Transverse colon (tissue), 4 donors: ENCODE measurements around the gene GPRIN3. TPM values are rescaled to one million over a fixed set of nuclear protein-coding genes. Genes with fewer than 3 reads are reported as not detected.

Experiments used
- DNase-seq: peaks from one replicate; pipeline ENCODE4 v3.0.0-alpha.2; 2019
- H3K27ac ChIP-seq, 4 donors: fragments of 200-600 bp; sonication (generic); 2 replicates each; pipeline ENCODE4 v1.5.1; 2016 to 2018; ENCODE audit warnings: inconsistent platforms in 4 of 4
- H3K27me3 ChIP-seq: fragments of 200-600 bp; sonication (generic); 2 replicates; pipeline ENCODE4 v1.5.1; 2017; ENCODE audit warnings: inconsistent platforms
- H3K36me3 ChIP-seq, 4 donors: fragments of 200-600 bp; sonication (generic); 2 replicates each; pipeline ENCODE4 v1.5.1; 2017 to 2019; ENCODE audit warnings: inconsistent platforms in 4 of 4
- H3K4me1 ChIP-seq, 4 donors: fragments of 200-600 bp; sonication (generic); 2 replicates each; pipeline ENCODE4 v1.5.1; 2017 to 2020; ENCODE audit warnings: inconsistent platforms in 4 of 4
- H3K4me3 ChIP-seq, 4 donors: fragments of 200-600 bp; sonication (generic); 1 replicate in 1 of 4; 2 replicates in 3 of 4; pipeline versions ENCODE4 v1.5.1 to v1.6.1; 2017 to 2019; ENCODE audit warnings: inconsistent platforms in 4 of 4
- H3K9me3 ChIP-seq, 2 donors: fragments of 200-600 bp; sonication (generic); 2 replicates each; pipeline ENCODE4 v1.5.1; 2017 to 2019; ENCODE audit warnings: inconsistent platforms in 2 of 2
- EP300 ChIP-seq: sonication (generic); formaldehyde crosslinking; IDR thresholded peaks from one replicate; pipeline ENCODE4 v1.6.1; 2017; ENCODE audit warnings: antibody characterized with exemption, low read depth
- POLR2A ChIP-seq: fragments of 450-650 bp; IDR thresholded peaks from one replicate; pipeline ENCODE4 v1.6.1; 2016; ENCODE audit warnings: antibody characterized with exemption, mild to moderate bottlenecking, moderate library complexity
- POLR2AphosphoS5 ChIP-seq, 3 donors: sonication (generic); formaldehyde crosslinking; IDR thresholded peaks; one replicate each; pipeline ENCODE4 v1.6.1; 2016; ENCODE audit warnings: antibody characterized with exemption in 3 of 3
- WGBS, 2 donors: methylation state at CpG; one replicate each; pipeline ENCODE4 v1.1.5; 2018; ENCODE audit warnings: low coverage in 1 of 2; 5-methylcytosine and 5-hydroxymethylcytosine counted together
- in situ Hi-C, 4 donors: fragments of 200-750 bp; cut with MboI; loops; one replicate each; pipeline versions ENCODE4 v1.15.0 to v1.15.1; 2017; ENCODE audit warnings: low sequenced_read_pairs in 3 of 4, low pct_ligation_motif_present in 1 of 4, low pct_unique_long_range_greater_than_20kb in 1 of 4
- intact Hi-C: fragments of 100-400 bp; cut with DNase I; formaldehyde crosslinking; loops from one replicate; pipeline ENCODE4 v1.15.1; 2023; ENCODE audit warnings: low total_unique reads
- total RNA-seq, 4 donors: library from RNA; depleted of rRNA; stranded (reverse); fragments of >200 nt; gene quantifications; one replicate each; pipeline ENCODE4 v1.1.0, GENCODE V29; 2016
- TF ChIP-seq, protein P1 (sequence below), 5 experiments: fragments of 200-600 bp in 3 of 5; fragments of 450-650 bp in 2 of 5; sonication (generic) in 3 of 5; IDR thresholded peaks; 1 replicate in 2 of 5; 2 replicates in 3 of 5; pipeline ENCODE4 v1.5.1; 2016 to 2017; ENCODE audit warnings: antibody characterized with exemption in 5 of 5, inconsistent platforms in 3 of 5, mild to moderate bottlenecking in 2 of 5, moderate library complexity in 1 of 5

GPRIN3 gene
- total RNA-seq, 4 donors from 2014 or later, result 10.1 to 21.4 (median 12.8) TPM

DNA sequence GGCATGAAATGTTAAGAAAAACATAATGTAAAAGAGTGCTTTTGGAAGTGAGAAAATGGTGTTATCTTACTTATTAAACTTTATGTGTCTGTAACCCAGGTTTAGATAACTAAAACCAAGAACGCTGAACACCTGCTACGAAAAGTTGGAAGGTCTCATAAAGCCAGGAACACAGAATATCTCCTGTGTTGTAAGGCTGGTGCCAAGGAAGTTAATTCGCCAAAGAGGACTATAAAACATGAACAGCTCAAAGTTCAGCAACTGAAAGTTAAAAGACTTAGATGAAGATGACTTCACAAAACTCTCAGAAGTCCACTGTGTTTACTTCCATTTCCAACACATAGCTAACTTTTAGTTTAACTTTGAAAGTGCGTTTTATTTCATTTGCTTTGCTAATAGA lies 54.3 kb downstream of the GPRIN3 start:
- Histone ChIP-seq H3K36me3 (no peaks in the 10 kb centered on the region), H3K4me1 (peaks cover 7 to 57% (median 14%) of the 10 kb centered on the region in 4 donors), H3K27me3 (no peaks in the 10 kb centered on the region), H3K4me3 (no peak overlapping the region), H3K9me3 (no peaks in the 10 kb centered on the region), H3K27ac (peak overlapping the region; percentile 81 to 83 (median 82))
- TF ChIP-seq EP300 (peak; percentile 13), POLR2AphosphoS5 (IDR thresholded peaks at IDR 0.05) (peak in 2 of 3 donors; percentile 49 to 59), POLR2A (peak; percentile 13)
- TF ChIP-seq, protein P1, sequence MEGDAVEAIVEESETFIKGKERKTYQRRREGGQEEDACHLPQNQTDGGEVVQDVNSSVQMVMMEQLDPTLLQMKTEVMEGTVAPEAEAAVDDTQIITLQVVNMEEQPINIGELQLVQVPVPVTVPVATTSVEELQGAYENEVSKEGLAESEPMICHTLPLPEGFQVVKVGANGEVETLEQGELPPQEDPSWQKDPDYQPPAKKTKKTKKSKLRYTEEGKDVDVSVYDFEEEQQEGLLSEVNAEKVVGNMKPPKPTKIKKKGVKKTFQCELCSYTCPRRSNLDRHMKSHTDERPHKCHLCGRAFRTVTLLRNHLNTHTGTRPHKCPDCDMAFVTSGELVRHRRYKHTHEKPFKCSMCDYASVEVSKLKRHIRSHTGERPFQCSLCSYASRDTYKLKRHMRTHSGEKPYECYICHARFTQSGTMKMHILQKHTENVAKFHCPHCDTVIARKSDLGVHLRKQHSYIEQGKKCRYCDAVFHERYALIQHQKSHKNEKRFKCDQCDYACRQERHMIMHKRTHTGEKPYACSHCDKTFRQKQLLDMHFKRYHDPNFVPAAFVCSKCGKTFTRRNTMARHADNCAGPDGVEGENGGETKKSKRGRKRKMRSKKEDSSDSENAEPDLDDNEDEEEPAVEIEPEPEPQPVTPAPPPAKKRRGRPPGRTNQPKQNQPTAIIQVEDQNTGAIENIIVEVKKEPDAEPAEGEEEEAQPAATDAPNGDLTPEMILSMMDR (IDR thresholded peaks at IDR 0.05), result no peak
- intact Hi-C loops, result no loop called here
- in situ Hi-C loops, result no loop called here
- 38 to 58% methylated on average over 4 of the region's 4 CpGs for WGBS, 2 donors
- no peak for DNase-seq

DNA sequence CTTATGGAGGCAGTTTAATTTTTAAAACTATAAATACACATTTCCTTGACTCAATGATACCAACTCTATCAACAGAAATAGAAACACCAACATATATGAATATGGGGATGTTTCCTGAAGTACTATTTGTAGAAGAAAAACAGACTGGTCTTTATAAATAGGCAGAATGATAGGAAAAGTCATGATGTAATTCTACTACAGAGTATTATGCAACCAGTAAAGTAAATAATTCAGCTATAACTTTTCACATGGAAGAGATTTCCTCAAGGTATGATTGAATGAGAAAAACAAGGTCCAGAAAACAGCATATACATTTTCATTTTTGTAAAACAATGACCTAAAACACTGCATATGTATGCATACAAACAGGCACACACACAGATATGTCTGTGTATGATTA lies 56.2 kb downstream of the GPRIN3 start:
- Histone ChIP-seq H3K9me3 (no peaks in the 10 kb centered on the region), H3K4me3 (no peak overlapping the region), H3K36me3 (no peaks in the 10 kb centered on the region), H3K27ac (peak overlapping the region; percentile 81 to 83 (median 82)), H3K27me3 (no peaks in the 10 kb centered on the region), H3K4me1 (peaks cover under 1 to 51% (median 14%) of the 10 kb centered on the region in 4 donors)
- TF ChIP-seq, protein P1 (IDR thresholded peaks at IDR 0.05), result no peak
- TF ChIP-seq EP300 (no peak), POLR2A (no peak), POLR2AphosphoS5 (IDR thresholded peaks at IDR 0.05) (no peak)
- intact Hi-C loops (no loop called here), in situ Hi-C loops (no loop called here)
- no peak for DNase-seq

DNA sequence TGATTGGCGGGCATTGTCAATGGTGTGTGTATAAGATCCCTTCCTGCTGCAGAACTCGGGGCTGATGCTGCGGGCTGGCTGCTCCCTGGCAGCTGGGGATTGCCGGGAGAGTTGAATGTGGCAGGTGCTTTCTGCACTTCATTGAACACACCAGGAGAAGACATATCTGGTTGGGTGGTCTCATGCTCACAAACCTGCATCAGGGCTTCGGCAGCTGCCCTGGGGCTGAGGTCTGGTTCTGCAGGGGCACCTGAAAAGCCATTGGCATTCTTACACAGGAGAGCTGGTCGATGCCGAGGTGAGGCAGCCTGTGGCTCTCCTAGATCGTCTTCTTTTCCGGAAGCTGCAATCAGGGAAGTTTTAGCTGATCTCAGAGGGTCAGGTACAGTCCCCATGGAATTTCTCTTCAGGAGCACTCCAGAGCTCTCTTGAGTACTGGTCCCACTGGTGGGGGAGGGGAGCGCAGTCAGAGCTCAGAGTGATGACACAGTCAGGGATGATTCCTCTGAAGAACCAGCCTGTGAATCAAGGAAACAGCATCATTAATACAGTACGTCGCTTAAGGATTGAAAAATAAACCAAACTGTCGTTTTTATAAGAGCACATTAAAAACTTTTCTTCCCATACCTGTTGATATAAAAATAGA lies 57.8 kb downstream of the GPRIN3 start:
- H3K9me3 ChIP-seq, result no peaks in the 10 kb centered on the region
- TF ChIP-seq, protein P1 (IDR thresholded peaks at IDR 0.05), result no peak
- TF ChIP-seq POLR2AphosphoS5 (IDR thresholded peaks at IDR 0.05) (no peak), EP300 (no peak), POLR2A (no peak)
- peaks cover 0 to 42% (median 14%) of the 10 kb centered on the region in 4 donors for H3K4me1 ChIP-seq
- no peak for DNase-seq
- H3K36me3 ChIP-seq, result no peaks in the 10 kb centered on the region
- in situ Hi-C loops (loop anchor here in 3 of 4 donors (25.0 kb wide), 1 partner anchor 662 kb away; no protein-coding TSS in a partner anchor), intact Hi-C loops (no loop called here)
- no peak overlapping the region for H3K27ac ChIP-seq
- WGBS, 2 donors, result 93 to 94% methylated on average over 7 to 12 of the region's 13 CpGs
- no peak overlapping the region for H3K4me3 ChIP-seq
- no peaks in the 10 kb centered on the region for H3K27me3 ChIP-seq

DNA sequence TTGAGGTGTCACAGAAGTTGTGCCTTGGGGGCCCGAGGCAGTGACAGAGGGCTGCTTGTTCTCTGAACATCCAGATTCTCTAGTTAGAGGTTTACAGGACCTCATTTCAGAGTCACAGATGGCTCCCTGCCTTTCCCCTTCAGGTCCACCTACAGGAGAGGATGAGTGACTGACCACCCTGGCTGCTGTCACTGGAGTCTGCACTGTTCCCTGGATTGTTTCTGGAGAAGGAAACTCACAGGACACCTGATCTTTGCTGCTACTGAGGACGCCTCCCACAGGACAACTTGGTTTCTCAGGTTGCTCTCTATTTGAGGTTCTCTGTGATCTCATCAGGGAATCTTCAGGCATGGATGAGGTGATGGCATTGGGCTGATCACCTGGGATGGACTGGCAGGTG lies 58.3 kb downstream of the GPRIN3 start:
- Histone ChIP-seq H3K4me1 (peaks cover 0 to 37% (median 14%) of the 10 kb centered on the region in 4 donors), H3K4me3 (no peak overlapping the region), H3K36me3 (no peaks in the 10 kb centered on the region), H3K27me3 (no peaks in the 10 kb centered on the region), H3K27ac (no peak overlapping the region), H3K9me3 (no peaks in the 10 kb centered on the region)
- no peak for DNase-seq
- TF ChIP-seq, protein P1 (IDR thresholded peaks at IDR 0.05), result no peak
- TF ChIP-seq POLR2A (no peak), POLR2AphosphoS5 (IDR thresholded peaks at IDR 0.05) (no peak), EP300 (no peak)
- in situ Hi-C loops (loop anchor here in 3 of 4 donors (25.0 kb wide), 1 partner anchor 663 kb away; no protein-coding TSS in a partner anchor), intact Hi-C loops (no loop called here)
- 97 to 100% methylated on average over 1 to 2 of the region's 2 CpGs for WGBS, 2 donors
